RKO (cell line): ENCODE data around the gene ABCG4.
"Not testable (repeated sequence)": the region's sequence is repeated elsewhere in the genome, so short reads cannot be mapped to it uniquely, and the experiment has no call there.

ENCODE experiments used
- DNase-seq: peaks from one replicate; pipeline ENCODE4 v3.0.0-alpha.2; 2016; ENCODE audit warnings: low spot score

The ABCG4 gene

GRCh38 chr11:119116235-119116594 is 32.6 kb upstream of the ABCG4 start:
- DNase-seq = no peak

GRCh38 chr11:119116601-119117000 is 32.3 kb upstream of the ABCG4 start:
- no peak for DNase-seq

- DNase-seq = no peak
Observed at GRCh38 chr11:119117004-119117706, 31.7 kb upstream of the ABCG4 start.

GRCh38 chr11:119118227-119118626 is 30.6 kb upstream of the ABCG4 start:
- DNase-seq = no peak

GRCh38 chr11:119118946-119119345 is 29.9 kb upstream of the ABCG4 start:
- no peak for DNase-seq

DNA sequence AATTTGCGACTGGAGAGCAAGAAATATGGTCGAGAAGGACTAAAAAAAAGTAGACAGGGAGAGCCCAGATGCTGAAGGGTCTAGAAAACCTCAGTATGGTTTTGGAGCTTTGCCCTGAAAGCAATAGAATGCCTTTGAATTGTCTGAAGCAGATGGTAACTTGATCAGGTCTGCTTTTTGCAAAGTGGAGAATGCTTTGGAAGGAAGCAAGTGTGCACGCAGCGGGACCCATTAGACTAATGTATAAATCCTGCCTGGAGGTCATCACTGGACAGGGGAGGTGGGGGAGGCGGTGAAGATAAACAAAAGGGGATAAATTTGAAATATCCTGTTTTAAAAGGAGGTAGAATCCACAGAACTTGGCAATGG is 28.2 kb upstream of the ABCG4 start:
- peak; percentile 39 for DNase-seq

- DNase-seq = peak; percentile 99
Observed at GRCh38 chr11:119121008-119121810, 27.6 kb upstream of the ABCG4 start, which contains the start of gene HINFP. Gene HINFP, plus strand, starts transcription at chr11:119121580. Its CDS starts 5,365 bp downstream, at chr11:119126945.

DNA sequence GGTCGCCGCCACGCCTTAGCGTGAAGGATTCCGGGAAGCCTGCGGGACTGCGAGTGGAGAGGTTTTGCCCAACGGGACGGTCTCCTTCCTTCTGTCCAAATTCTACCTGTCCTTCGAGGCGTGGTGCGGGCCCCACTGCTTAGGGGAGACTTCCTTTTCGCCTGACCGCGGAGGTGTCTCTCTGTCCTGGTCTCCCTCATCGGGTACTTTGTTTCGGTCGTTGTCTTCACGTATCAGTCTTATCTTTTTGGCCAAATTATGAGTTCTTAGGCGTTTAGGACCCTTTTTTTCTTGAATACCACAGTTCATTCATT is 27.1 kb upstream of the ABCG4 start:
- DNase-seq = no peak

DNA sequence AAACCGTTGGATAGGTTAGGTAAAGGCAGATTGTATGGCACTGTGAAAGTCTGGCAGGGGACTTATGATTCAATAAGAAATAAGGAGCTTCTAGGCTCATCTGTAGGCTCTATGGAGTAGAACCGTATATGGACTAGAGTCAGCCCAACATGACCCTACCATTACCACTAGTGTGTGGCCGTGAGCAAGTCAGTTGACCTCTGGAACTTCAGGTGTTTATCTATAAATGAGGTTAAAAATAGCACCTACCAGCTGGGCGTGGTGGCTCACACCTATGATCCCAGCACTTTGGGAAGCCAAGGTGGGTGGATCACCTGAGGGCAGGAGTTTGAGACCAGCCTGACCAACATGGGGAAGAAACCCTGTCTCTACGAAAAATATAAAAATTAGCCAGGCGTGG is 23.0 kb upstream of the ABCG4 start:
- no peak for DNase-seq

DNA sequence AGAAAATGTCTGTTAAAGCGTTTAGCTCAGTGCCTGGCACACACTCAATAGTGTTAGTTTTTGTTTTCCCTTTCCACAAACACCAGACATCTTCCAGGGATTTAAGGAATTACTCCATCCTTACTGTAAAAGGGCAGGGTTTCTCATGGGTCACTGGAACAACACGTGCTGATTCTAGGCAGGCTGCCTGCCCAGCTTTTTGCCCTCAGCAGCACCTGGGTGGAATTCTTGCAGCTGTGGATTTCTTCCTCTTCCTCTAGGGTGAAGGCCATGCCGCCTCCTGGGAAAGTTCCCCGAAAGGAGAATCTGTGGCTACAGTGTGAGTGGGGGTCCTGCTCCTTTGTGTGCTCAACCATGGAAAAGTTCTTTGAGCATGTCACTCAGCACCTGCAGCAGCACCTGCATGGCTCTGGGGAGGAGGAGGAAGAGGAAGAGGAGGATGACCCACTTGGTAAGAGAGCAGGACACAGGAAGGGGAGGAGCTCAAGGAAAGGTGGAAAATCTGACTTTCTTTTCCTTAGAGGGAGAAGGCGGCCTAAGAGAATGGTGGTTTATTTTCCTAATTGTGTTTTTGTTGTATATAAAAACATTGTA is 22.1 kb upstream of the ABCG4 start:
- no peak for DNase-seq

DNA sequence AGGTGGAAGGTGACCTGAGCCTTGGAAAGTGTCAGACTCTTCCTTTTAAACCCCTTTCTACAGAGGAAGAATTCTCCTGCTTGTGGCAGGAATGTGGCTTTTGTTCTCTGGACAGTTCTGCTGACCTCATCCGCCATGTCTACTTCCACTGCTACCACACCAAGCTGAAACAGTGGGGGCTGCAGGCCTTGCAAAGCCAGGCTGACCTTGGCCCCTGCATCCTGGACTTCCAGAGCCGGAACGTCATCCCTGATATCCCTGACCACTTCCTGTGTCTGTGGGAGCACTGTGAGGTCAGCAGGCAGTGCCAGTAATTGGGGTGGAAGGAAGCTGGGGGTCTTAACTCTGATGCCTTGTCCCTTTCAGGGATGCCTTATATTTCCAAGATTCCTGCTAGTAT is 18.2 kb upstream of the ABCG4 start:
- DNase-seq = no peak

- DNase-seq = no peak
Observed at GRCh38 chr11:119134389-119134978, 14.4 kb upstream of the ABCG4 start.

DNA sequence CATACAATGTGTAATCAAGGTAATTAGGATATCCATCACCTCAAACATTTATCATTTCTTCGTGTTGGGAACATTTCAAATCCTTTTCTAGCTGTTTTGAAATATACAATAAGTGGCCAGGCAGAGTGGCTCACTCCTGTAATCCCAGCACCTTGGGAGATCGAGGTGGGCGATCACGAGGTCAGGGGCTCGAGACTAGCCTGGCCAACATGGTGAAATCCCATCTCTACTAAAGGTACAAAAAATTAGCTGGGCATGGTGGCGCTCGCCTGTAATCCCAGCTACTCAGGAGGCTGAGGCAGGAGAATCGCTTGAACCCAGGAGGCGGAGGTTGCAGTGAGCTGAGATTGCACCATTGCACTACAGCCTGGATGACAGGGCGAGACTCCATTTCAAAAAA is 9.6 kb upstream of the ABCG4 start:
- DNase-seq = not testable (repeated sequence)

DNA sequence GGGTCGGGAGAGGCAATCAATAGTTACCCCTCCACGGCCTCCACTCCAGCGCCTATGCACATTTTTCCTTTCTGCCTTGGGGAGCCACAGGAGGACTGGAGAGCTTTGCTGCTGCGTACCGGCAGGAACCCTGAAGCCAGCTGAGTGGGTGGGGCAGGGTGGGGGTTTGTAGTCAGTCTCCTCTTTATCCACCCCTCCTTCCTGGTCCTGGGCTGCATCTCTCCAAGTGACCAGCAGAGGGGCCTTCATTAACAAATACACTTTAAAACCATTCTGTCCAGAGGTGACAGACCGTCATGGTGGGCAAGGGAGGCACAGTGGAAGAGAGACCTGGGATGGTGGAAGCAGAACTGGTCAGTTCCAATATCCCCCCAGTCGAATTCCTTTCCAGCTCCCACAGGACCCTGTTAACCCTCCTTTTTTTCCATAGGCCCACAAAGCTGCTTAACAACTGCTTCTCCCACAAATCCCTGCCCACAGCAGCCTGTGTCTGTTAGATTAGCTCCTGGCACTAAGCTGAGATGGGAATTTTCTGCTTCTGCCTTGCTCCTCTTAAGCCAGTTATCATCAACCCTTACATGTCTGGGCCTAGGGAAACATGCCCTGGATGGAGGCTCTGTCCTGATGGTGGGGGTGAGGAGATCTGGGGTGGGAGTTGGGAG is 3.9 kb upstream of the ABCG4 start:
- peak; percentile 85 for DNase-seq

DNA sequence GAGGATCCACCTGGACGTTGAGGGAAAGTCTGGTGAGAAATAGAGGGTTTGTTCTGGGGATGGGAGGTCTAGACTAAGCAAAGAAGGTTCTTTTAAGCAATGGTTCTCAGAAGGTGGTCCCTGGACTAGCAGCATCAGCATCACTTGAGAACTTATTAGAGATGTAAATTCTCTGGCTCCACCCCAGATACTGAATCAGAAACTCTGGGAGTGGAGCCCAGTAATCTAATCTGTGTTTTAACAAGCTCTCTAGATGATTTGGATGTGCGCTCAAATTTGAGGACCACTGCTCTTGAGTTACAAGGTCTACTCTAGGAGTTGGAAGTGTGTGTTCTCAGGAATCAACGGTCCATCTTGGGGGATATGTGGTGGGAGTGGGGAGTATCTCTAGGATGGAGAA is 3.3 kb upstream of the ABCG4 start:
- no peak for DNase-seq

GRCh38 chr11:119147604-119148333 is 1.1 kb upstream of the ABCG4 start:
- no peak for DNase-seq

DNA sequence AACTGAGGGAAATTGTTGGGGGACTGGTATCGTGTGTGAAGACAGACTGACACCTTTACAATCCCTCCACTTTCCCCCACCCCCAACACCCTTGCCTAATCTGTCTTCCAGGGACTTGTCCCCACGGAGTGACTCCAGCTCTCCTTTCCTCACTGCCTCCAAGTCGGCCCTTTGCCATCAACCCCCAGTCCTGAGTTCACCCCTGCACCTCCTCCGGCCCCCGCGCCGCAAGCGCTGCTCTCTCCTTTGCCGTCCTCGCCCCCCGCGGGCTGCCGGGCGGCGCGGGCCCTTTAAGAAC is 183 bp upstream of the ABCG4 start:
- DNase-seq = no peak

- no peak for DNase-seq
Observed at GRCh38 chr11:119149786-119150275, 979 bp downstream of the ABCG4 start.

GRCh38 chr11:119152043-119152442 is 3.2 kb downstream of the ABCG4 start:
- DNase-seq = no peak

- DNase-seq = no peak
Observed at GRCh38 chr11:119152604-119153003, 3.8 kb downstream of the ABCG4 start.

DNA sequence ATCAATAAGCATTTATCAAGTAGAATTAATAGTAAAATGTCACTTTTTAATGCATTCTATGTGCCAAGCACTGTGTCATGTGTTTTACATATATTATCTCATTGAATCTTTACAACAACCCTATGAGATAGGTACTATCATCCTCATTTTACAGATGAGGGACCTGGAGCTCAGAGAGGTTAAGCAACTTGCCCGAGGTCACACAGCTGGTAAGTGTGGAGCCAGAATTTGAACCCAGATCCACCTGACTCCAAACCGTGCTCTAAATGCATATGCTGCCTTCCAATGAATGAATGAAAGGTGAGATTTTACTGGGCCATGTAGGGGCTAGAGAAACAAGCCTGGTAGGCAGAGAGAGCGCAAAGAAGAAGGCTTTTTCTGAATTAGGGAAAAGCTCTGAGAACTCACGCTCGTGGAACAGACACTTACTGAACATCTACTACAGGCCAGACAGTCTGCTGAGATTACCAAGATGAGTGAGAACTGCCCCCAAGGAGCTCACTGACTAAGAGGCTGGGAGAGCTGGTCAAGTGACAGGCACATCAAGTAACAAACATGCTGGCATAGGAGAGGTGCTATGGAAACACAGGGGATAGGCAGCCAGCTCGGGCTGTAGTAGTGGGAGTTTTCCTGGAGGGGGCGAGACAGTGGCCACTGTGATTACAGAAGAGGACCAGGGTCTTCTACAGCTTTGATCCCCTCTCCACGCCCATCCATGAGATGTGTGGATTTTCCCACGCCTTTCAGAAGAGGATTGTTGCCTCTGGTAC is 4.4 kb downstream of the ABCG4 start:
- DNase-seq = peak; percentile 41
